ENCODE data around the gene FRS3.

FRS3 gene

GRCh38 chr6:41740366-41741162, 39.1 kb downstream of the FRS3 start:
- DNase-seq: no peak

- no peak for DNase-seq
Measured at GRCh38 chr6:41739041-41739440, 40.7 kb downstream of the FRS3 start.

- no peak for DNase-seq
Measured at GRCh38 chr6:41737591-41738130, 42.0 kb downstream of the FRS3 start.

GRCh38 chr6:41736800-41737555, 42.7 kb downstream of the FRS3 start:
- DNase-seq: no peak

- no peak for DNase-seq
Measured at GRCh38 chr6:41736186-41736733, 43.4 kb downstream of the FRS3 start.

GRCh38 chr6:41735427-41736185, 44.1 kb downstream of the FRS3 start, which contains the start of gene TFEB:
TFEB (minus strand) TSS chr6:41735608; CDS start chr6:41691213, 44,395 bp downstream.
- DNase-seq: peak; percentile 77

- DNase-seq: no peak
Measured at GRCh38 chr6:41734666-41735426, 44.9 kb downstream of the FRS3 start.

GRCh38 chr6:41733707-41734665, 45.7 kb downstream of the FRS3 start:
- no peak for DNase-seq

- no peak for DNase-seq
Measured at GRCh38 chr6:41733360-41733706, 46.4 kb downstream of the FRS3 start.

GRCh38 chr6:41732591-41733359, 46.9 kb downstream of the FRS3 start:
- DNase-seq: no peak

GRCh38 chr6:41732149-41732548, 47.6 kb downstream of the FRS3 start:
- no peak for DNase-seq

GRCh38 chr6:41731561-41732086, 48.1 kb downstream of the FRS3 start:
- DNase-seq: no peak

- DNase-seq: no peak
Measured at GRCh38 chr6:41730531-41731436, 48.9 kb downstream of the FRS3 start.

- DNase-seq: no peak
Measured at GRCh38 chr6:41729624-41730023, 50.1 kb downstream of the FRS3 start.

GRCh38 chr6:41728954-41729353, 50.7 kb downstream of the FRS3 start:
- no peak for DNase-seq

GRCh38 chr6:41728073-41728936, 51.4 kb downstream of the FRS3 start:
- DNase-seq: no peak

- DNase-seq: no peak
Measured at GRCh38 chr6:41727705-41728072, 52.0 kb downstream of the FRS3 start.

- DNase-seq: no peak
Measured at GRCh38 chr6:41726876-41727275, 52.8 kb downstream of the FRS3 start.

All from GOT3 (cell line).